Uterus (tissue), 4 donors: ENCODE measurements around the gene ZNF311. TPM values are rescaled to one million over a fixed set of nuclear protein-coding genes. Genes with fewer than 3 reads are reported as not detected.

ENCODE experiments used
- DNase-seq, 2 donors: peaks; one replicate each; pipeline ENCODE4 v3.0.0-alpha.2; 2019 to 2020
- H3K27ac ChIP-seq, 2 donors: fragments of 200-600 bp; sonication (generic); 1 replicate in 1 of 2; 2 replicates in 1 of 2; pipeline ENCODE4 v1.5.1; 2016 to 2018
- H3K27me3 ChIP-seq, 2 donors: fragments of 200-600 bp; sonication (generic); one replicate each; pipeline ENCODE4 v1.5.1; 2018 to 2019; ENCODE audit warnings: control low read depth in 1 of 2
- H3K36me3 ChIP-seq, 2 donors: fragments of 200-600 bp; sonication (generic); one replicate each; pipeline ENCODE4 v1.5.1; 2019; ENCODE audit warnings: control low read depth in 1 of 2
- H3K4me1 ChIP-seq, 2 donors: fragments of 200-600 bp; sonication (generic); one replicate each; pipeline ENCODE4 v1.5.1; 2018 to 2019; ENCODE audit warnings: control low read depth in 1 of 2
- H3K4me3 ChIP-seq, 2 donors: fragments of 200-600 bp; sonication (generic); 1 replicate in 1 of 2; 2 replicates in 1 of 2; pipeline ENCODE4 v1.5.1; 2018 to 2019; ENCODE audit warnings: mild to moderate bottlenecking in 1 of 2
- H3K9me3 ChIP-seq, 2 donors: fragments of 200-600 bp; sonication (generic); one replicate each; pipeline ENCODE4 v1.5.1; 2019; ENCODE audit warnings: control low read depth in 1 of 2
- CTCF ChIP-seq, 4 experiments: fragments of 200-600 bp in 2 of 4; fragments of 450-650 bp in 2 of 4; sonication (generic) in 2 of 4; IDR thresholded peaks; one replicate each; pipeline ENCODE4 v1.5.1; 2016 to 2019; ENCODE audit warnings: antibody characterized with exemption in 4 of 4, mild to moderate bottlenecking in 2 of 4, moderate library complexity in 1 of 4
- POLR2A ChIP-seq, 2 donors: fragments of 450-650 bp; IDR thresholded peaks; one replicate each; pipeline ENCODE4 v1.6.1; 2016; ENCODE audit warnings: antibody characterized with exemption in 2 of 2, mild to moderate bottlenecking in 1 of 2, moderate library complexity in 1 of 2
- intact Hi-C: fragments of 100-400 bp; cut with DNase I; formaldehyde crosslinking; loops from one replicate; pipeline ENCODE4 v1.15.1; 2023; ENCODE audit warnings: low total_unique reads
- total RNA-seq, 4 donors: library from RNA; depleted of rRNA in 3 of 4; stranded (reverse); fragments of >200 nt in 3 of 4; gene quantifications; one replicate each; pipeline versions ENCODE4 v1.1.0 to v1.2.4, GENCODE V29; 2014 to 2023
- donor health status: DM: yes; HTN: yes; CAD: no.

The ZNF311 gene
- total RNA-seq, 4 donors from 2014 or later, result 0.51 to 4.1 (median 1.1) TPM

- Histone ChIP-seq H3K36me3 (no peaks in the 10 kb centered on the region), H3K9me3 (no peaks in the 10 kb centered on the region), H3K4me3 (peak overlapping the region; percentile 51 to 62), H3K4me1 (no peaks in the 10 kb centered on the region), H3K27me3 (no peaks in the 10 kb centered on the region), H3K27ac (peak overlapping the region; percentile 88 to 90)
- intact Hi-C loops, result no loop called here
- peak; percentile 80 to 88 for DNase-seq
- TF ChIP-seq POLR2A (IDR thresholded peaks at IDR 0.05) (peak; percentile 15 to 38), CTCF (IDR thresholded peaks at IDR 0.05) (no peak)
Measured at GRCh38 chr6:28985462-28986164, 19.5 kb downstream of the ZNF311 start.

- H3K9me3 ChIP-seq, result no peaks in the 10 kb centered on the region
- no peaks in the 10 kb centered on the region for H3K27me3 ChIP-seq
- H3K4me3 ChIP-seq, result no peak overlapping the region
- no peaks in the 10 kb centered on the region for H3K4me1 ChIP-seq
- no peak for DNase-seq
- intact Hi-C loops, result no loop called here
- TF ChIP-seq POLR2A (IDR thresholded peaks at IDR 0.05) (no peak), CTCF (IDR thresholded peaks at IDR 0.05) (no peak)
- no peaks in the 10 kb centered on the region for H3K36me3 ChIP-seq
- H3K27ac ChIP-seq, result no peak overlapping the region
Measured at GRCh38 chr6:28983838-28984237, 21.3 kb downstream of the ZNF311 start.

GRCh38 chr6:28982476-28983266 is 22.4 kb downstream of the ZNF311 start:
- H3K4me3 ChIP-seq, result peak overlapping the region; percentile 66 to 72
- peak; percentile 22 to 43 for DNase-seq
- H3K9me3 ChIP-seq, result no peaks in the 10 kb centered on the region
- H3K4me1 ChIP-seq, result no peaks in the 10 kb centered on the region
- intact Hi-C loops, result no loop called here
- no peaks in the 10 kb centered on the region for H3K36me3 ChIP-seq
- H3K27me3 ChIP-seq, result no peaks in the 10 kb centered on the region
- TF ChIP-seq CTCF (IDR thresholded peaks at IDR 0.05), result peak in 1 of 4 experiments; percentile 27
- no peak for TF ChIP-seq POLR2A (IDR thresholded peaks at IDR 0.05)
- H3K27ac ChIP-seq, result peak overlapping the region; percentile 82 to 95

- Histone ChIP-seq H3K27me3 (peaks cover 0 to 6% of the 10 kb centered on the region in 2 donors), H3K27ac (peak overlapping the region; percentile 82 to 95), H3K4me1 (no peaks in the 10 kb centered on the region), H3K4me3 (peak overlapping the region; percentile 66 to 72), H3K9me3 (no peaks in the 10 kb centered on the region), H3K36me3 (no peaks in the 10 kb centered on the region)
- TF ChIP-seq POLR2A (IDR thresholded peaks at IDR 0.05), result no peak
- peak in 1 of 4 experiments; percentile 34 for TF ChIP-seq CTCF (IDR thresholded peaks at IDR 0.05)
- intact Hi-C loops, result no loop called here
- DNase-seq, result peak; percentile 85 to 90
Measured at GRCh38 chr6:28981833-28982475, 23.2 kb downstream of the ZNF311 start.
